ENCODE results near the gene ENTR1. TPM values are rescaled to one million over a fixed set of nuclear protein-coding genes. Genes with fewer than 3 reads are reported as not detected.
A peak's percentile ranks its signal among the peaks of the same experiment; 100 is the strongest.

ENTR1 gene
- total RNA-seq, 1 donor from 2014 or later: 57.9 TPM

DNA sequence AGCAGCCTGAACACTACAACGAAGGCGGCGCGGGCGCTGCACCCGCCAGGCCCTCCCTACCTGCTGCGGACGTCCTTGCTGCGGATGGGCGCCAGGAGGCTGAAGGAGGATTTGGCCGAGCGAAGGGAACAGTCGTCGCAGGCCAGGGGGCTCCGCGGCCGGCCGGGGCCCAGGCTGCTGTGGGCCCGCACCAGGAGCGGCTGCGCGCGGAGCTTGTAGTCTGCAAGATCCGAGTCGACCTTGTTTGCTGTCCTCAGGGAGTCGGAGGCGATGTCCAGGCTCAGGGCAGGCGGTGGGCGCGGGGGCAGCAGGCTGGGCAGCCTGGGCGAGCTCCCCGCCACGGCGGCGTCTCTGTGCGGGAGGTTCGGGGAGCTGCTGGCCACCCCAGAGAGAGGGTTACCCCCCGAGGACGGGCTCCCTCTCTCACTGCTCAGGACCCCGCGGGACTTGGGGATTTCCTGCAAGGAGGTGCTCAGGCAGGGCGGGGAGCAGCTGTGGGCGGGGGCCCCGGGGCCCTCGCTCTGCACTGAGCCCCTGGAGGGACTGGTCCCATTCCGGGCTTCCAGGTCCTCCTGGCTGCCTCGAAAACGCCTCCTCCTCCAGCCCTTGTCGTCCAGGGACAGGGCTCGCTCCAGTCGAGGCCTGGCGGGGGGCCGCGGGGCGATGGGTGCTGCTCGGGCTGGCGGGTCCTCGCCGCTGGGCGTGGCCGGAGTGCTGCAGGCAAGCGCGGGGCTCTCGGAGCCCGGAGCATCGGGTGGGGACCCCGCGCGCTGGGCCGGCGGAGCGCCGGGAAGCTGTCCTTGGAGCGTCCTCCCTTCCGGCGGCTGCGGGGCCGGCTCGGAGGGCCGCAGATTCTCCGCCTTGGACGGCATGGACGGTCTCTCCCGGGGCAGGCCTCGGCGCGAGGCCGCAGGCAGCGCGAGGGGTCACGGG, 28.4 kb upstream of the ENTR1 start:
- Mint-ChIP-seq H3K36me3 (ENCODE audit: unreplicated experiment) (peaks cover 29% of the 10 kb centered on the region), H3K4me3 (ENCODE audit: unreplicated experiment) (peak overlapping the region; percentile 84), H3K27me3 (ENCODE audit: unreplicated experiment) (no peaks in the 10 kb centered on the region), H3K27ac (ENCODE audit: unreplicated experiment) (no peak overlapping the region), H3K9me3 (ENCODE audit: unreplicated experiment) (no peaks in the 10 kb centered on the region), H3K4me1 (ENCODE audit: unreplicated experiment) (peaks cover 26% of the 10 kb centered on the region)
- DNase-seq (ENCODE audit: extremely low spot score, unreplicated experiment): no peak
- no peak for TF ChIP-seq CTCF (IDR thresholded peaks at IDR 0.05)

- no peak for DNase-seq (ENCODE audit: extremely low spot score, unreplicated experiment)
- TF ChIP-seq CTCF (IDR thresholded peaks at IDR 0.05): no peak
- no peaks in the 10 kb centered on the region for H3K9me3 Mint-ChIP-seq (ENCODE audit: unreplicated experiment)
- peak overlapping the region; percentile 84 for H3K4me3 Mint-ChIP-seq (ENCODE audit: unreplicated experiment)
- no peak overlapping the region for H3K27ac Mint-ChIP-seq (ENCODE audit: unreplicated experiment)
- H3K36me3 Mint-ChIP-seq (ENCODE audit: unreplicated experiment): peaks cover 25% of the 10 kb centered on the region
- no peaks in the 10 kb centered on the region for H3K27me3 Mint-ChIP-seq (ENCODE audit: unreplicated experiment)
- H3K4me1 Mint-ChIP-seq (ENCODE audit: unreplicated experiment): peaks cover 26% of the 10 kb centered on the region
These were observed 27.6 kb upstream of the ENTR1 start for GRCh38 chr9:136437839-136438547.

GRCh38 chr9:136437430-136437829, 27.0 kb upstream of the ENTR1 start:
- H3K4me3 Mint-ChIP-seq (ENCODE audit: unreplicated experiment): peak overlapping the region; percentile 84
- H3K27ac Mint-ChIP-seq (ENCODE audit: unreplicated experiment): peak overlapping the region; percentile 31
- H3K27me3 Mint-ChIP-seq (ENCODE audit: unreplicated experiment): no peaks in the 10 kb centered on the region
- H3K36me3 Mint-ChIP-seq (ENCODE audit: unreplicated experiment): peaks cover 20% of the 10 kb centered on the region
- no peak for TF ChIP-seq CTCF (IDR thresholded peaks at IDR 0.05)
- no peaks in the 10 kb centered on the region for H3K9me3 Mint-ChIP-seq (ENCODE audit: unreplicated experiment)
- peaks cover 26% of the 10 kb centered on the region for H3K4me1 Mint-ChIP-seq (ENCODE audit: unreplicated experiment)
- no peak for DNase-seq (ENCODE audit: extremely low spot score, unreplicated experiment)

DNA sequence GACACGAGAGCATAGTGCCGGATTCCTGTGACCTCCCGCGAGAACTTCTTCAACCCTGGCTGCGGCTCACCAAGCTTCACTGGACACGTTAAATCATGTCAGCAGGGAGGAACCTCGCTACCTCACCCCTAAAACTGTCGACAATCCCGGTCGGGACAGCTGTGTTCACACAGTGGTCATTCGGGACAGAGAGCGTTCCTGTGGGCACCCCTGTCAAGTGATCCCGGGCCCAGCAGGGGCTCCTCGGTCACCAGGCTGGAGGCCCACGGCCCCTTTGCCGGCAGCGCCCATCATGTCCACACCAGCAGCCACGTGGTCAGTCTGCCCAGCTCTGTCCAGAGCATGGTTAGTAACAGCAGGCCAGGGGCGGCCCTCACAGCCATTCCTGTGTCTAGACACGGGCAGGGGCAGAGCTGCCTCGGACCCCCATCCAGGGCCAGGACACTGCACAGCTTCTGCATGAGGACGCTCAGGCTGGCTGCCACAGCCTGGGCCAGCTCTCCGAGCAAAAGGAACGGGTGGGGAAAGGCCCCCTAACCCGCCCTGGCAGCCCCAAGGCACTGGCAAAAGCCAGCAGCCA, 25.7 kb upstream of the ENTR1 start:
- Mint-ChIP-seq H3K4me1 (ENCODE audit: unreplicated experiment) (peaks cover 22% of the 10 kb centered on the region), H3K9me3 (ENCODE audit: unreplicated experiment) (no peaks in the 10 kb centered on the region), H3K27me3 (ENCODE audit: unreplicated experiment) (no peaks in the 10 kb centered on the region), H3K36me3 (ENCODE audit: unreplicated experiment) (peaks cover 15% of the 10 kb centered on the region), H3K4me3 (ENCODE audit: unreplicated experiment) (peak overlapping the region; percentile 26), H3K27ac (ENCODE audit: unreplicated experiment) (no peak overlapping the region)
- TF ChIP-seq CTCF (IDR thresholded peaks at IDR 0.05): no peak
- DNase-seq (ENCODE audit: extremely low spot score, unreplicated experiment): no peak
